ENCODE data around the gene C4orf17.

GRCh38 chr4:99507762-99508161 is 3.1 kb upstream of the C4orf17 start:
- TF ChIP-seq ZFX (IDR thresholded peaks at IDR 0.05; ENCODE audit: borderline replicate concordance) (no peak), CTCF (IDR thresholded peaks at IDR 0.05) (no peak)

Measured in 22Rv1 (cell line).